ENCODE results near the gene PLEKHA1. TPM values are rescaled to one million over a fixed set of nuclear protein-coding genes. Genes with fewer than 3 reads are reported as not detected.

Gene PLEKHA1
- total and polyA plus RNA-seq, 2 experiments from 2014 or later: 25.8 to 36.6 TPM

- Histone ChIP-seq H2AFZ (no peak overlapping the region), H3K27ac (ENCODE audit: low read depth) (no peak overlapping the region), H4K20me1 (replicated peaks; ENCODE audit: insufficient read depth) (no peaks in the 10 kb centered on the region), H3K4me3 (no peak overlapping the region), H3F3A (replicated peaks; ENCODE audit: low read depth) (0 out of 2 replicates have a peak, but pooled peaks cover 3% of the 10 kb centered on the region), H3K4me2 (no peak overlapping the region), H3K36me3 (ENCODE audit: insufficient read depth) (no peaks in the 10 kb centered on the region), H3K79me2 (replicated peaks; ENCODE audit: insufficient read depth) (no peaks in the 10 kb centered on the region), H3K4me1 (ENCODE audit: insufficient read depth) (no peaks in the 10 kb centered on the region; the same call in 1 of the 2 replicates), H3K9me2 (ENCODE audit: insufficient read depth) (no peaks in the 10 kb centered on the region), H3K27me3 (ENCODE audit: insufficient read depth) (no peaks in the 10 kb centered on the region)
- DNase-seq (ENCODE audit: low spot score) (no peak), ATAC-seq (no peak)
- no peak overlapping the region for H3K27ac Mint-ChIP-seq
- H3K9me3 Mint-ChIP-seq: peaks cover 35% of the 10 kb centered on the region
- peaks cover 36% of the 10 kb centered on the region for H3K4me1 Mint-ChIP-seq
- peaks cover 5% of the 10 kb centered on the region for H3K27me3 Mint-ChIP-seq (ENCODE audit: insufficient read depth, low read depth, poor library complexity)
- no peak overlapping the region for H3K4me3 Mint-ChIP-seq
- no peak for TF ChIP-seq CTCF (conservative IDR thresholded peaks at IDR 0.05; ENCODE audit: low read depth in 2 of 2)
- TF ChIP-seq JUNB (IDR thresholded peaks at IDR 0.05; ENCODE audit: unreplicated experiment): no peak
- H3K36me3 Mint-ChIP-seq (ENCODE audit: low read depth): peaks cover 33% of the 10 kb centered on the region
Observed at GRCh38 chr10:122343936-122344335, 30.6 kb upstream of the PLEKHA1 start.

- Histone ChIP-seq H3F3A (replicated peaks; ENCODE audit: low read depth) (0 out of 2 replicates have a peak, but pooled peaks cover 3% of the 10 kb centered on the region), H3K27ac (ENCODE audit: low read depth) (no peak overlapping the region), H3K79me2 (replicated peaks; ENCODE audit: insufficient read depth) (no peaks in the 10 kb centered on the region), H3K9me2 (ENCODE audit: insufficient read depth) (no peaks in the 10 kb centered on the region), H4K20me1 (replicated peaks; ENCODE audit: insufficient read depth) (no peaks in the 10 kb centered on the region), H3K36me3 (ENCODE audit: insufficient read depth) (no peaks in the 10 kb centered on the region), H3K4me2 (no peak overlapping the region), H3K4me3 (no peak overlapping the region), H2AFZ (no peak overlapping the region), H3K4me1 (ENCODE audit: insufficient read depth) (no peaks in the 10 kb centered on the region; the same call in 1 of the 2 replicates), H3K27me3 (ENCODE audit: insufficient read depth) (no peaks in the 10 kb centered on the region)
- DNase-seq (ENCODE audit: low spot score): no peak
- Mint-ChIP-seq H3K9me3 (peaks cover 35% of the 10 kb centered on the region), H3K4me3 (no peak overlapping the region), H3K27me3 (ENCODE audit: insufficient read depth, low read depth, poor library complexity) (peaks cover 7% of the 10 kb centered on the region), H3K4me1 (peaks cover 32% of the 10 kb centered on the region), H3K27ac (no peak overlapping the region; the same call in 1 of the 2 replicates), H3K36me3 (ENCODE audit: low read depth) (peaks cover 36% of the 10 kb centered on the region)
- no peak for ATAC-seq
- TF ChIP-seq CTCF (conservative IDR thresholded peaks at IDR 0.05; ENCODE audit: low read depth in 2 of 2) (no peak), ETS1 (IDR thresholded peaks at IDR 0.05) (no peak), JUNB (IDR thresholded peaks at IDR 0.05; ENCODE audit: unreplicated experiment) (no peak), ZNF462 (CRISPR knock-in tag; IDR thresholded peaks at IDR 0.05) (no peak), ZNF331 (CRISPR knock-in tag; IDR thresholded peaks at IDR 0.05; ENCODE audit: low read depth) (no peak), NANOG (IDR thresholded peaks at IDR 0.05; ENCODE audit: borderline replicate concordance) (no peak), EZH2 (IDR thresholded peaks at IDR 0.05; ENCODE audit: low read depth, unreplicated experiment) (no peak), CREB1 (CRISPR knock-in tag; IDR thresholded peaks at IDR 0.05; ENCODE audit: low read depth) (no peak), EZH2phosphoT487 (IDR thresholded peaks at IDR 0.05; ENCODE audit: unreplicated experiment) (no peak)
Observed at GRCh38 chr10:122344741-122345258, 29.7 kb upstream of the PLEKHA1 start.
